ENCODE results near the gene ABCB1.
"Not testable (repeated sequence)": the region's sequence is repeated elsewhere in the genome, so short reads cannot be mapped to it uniquely, and the experiment has no call there.

The ABCB1 gene

DNA sequence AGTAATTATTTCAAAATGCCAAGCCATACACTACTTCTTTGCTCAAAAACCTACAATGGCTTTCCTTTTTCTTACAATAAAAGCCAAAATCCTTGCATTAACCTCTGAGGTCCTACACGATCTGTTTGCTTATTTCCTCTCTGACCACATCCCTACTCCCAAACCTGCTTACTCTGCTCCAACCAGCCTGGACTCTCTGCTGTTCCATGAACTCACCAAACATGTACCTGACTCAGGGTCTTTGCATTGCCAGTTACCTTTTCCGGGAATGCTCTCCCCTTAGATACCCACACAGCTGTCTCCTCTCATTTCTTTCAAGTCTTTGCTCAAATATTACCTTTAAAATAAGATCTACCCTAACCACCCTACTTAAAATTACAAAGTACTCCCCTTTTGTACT is 127.5 kb downstream of the ABCB1 start:
- no peak overlapping the region for H2AFZ ChIP-seq (ENCODE audit: low read depth, low read length)
- no peak overlapping the region for H3K4me3 ChIP-seq (ENCODE audit: low read length)
- TF ChIP-seq, protein P1, sequence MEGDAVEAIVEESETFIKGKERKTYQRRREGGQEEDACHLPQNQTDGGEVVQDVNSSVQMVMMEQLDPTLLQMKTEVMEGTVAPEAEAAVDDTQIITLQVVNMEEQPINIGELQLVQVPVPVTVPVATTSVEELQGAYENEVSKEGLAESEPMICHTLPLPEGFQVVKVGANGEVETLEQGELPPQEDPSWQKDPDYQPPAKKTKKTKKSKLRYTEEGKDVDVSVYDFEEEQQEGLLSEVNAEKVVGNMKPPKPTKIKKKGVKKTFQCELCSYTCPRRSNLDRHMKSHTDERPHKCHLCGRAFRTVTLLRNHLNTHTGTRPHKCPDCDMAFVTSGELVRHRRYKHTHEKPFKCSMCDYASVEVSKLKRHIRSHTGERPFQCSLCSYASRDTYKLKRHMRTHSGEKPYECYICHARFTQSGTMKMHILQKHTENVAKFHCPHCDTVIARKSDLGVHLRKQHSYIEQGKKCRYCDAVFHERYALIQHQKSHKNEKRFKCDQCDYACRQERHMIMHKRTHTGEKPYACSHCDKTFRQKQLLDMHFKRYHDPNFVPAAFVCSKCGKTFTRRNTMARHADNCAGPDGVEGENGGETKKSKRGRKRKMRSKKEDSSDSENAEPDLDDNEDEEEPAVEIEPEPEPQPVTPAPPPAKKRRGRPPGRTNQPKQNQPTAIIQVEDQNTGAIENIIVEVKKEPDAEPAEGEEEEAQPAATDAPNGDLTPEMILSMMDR (IDR thresholded peaks at IDR 0.05; ENCODE audit: low read depth, low read length) = no peak
- no peak for TF ChIP-seq EZH2phosphoT487 (IDR thresholded peaks at IDR 0.05; ENCODE audit: low read depth)
- no peak overlapping the region for H3K27ac ChIP-seq (ENCODE audit: low read length)
- no peaks in the 10 kb centered on the region for H3K79me2 ChIP-seq (ENCODE audit: low read length)
- no peak overlapping the region for H3K4me2 ChIP-seq (ENCODE audit: low read length)
- H3K4me1 ChIP-seq (ENCODE audit: low read length) = peaks cover 29% of the 10 kb centered on the region
- H3K36me3 ChIP-seq (replicated peaks; ENCODE audit: low read depth, low read length) = no peaks in the 10 kb centered on the region
- H3K9me3 ChIP-seq (ENCODE audit: insufficient read depth, low read length) = no peaks in the 10 kb centered on the region
- H3K27me3 ChIP-seq (ENCODE audit: low read depth, low read length) = peaks cover 33% of the 10 kb centered on the region
- no peak overlapping the region for H3K9ac ChIP-seq (ENCODE audit: low read length)
- H4K20me1 ChIP-seq (ENCODE audit: insufficient read depth, low read length) = peaks cover 5% of the 10 kb centered on the region; the same call in 1 of the 2 replicates

DNA sequence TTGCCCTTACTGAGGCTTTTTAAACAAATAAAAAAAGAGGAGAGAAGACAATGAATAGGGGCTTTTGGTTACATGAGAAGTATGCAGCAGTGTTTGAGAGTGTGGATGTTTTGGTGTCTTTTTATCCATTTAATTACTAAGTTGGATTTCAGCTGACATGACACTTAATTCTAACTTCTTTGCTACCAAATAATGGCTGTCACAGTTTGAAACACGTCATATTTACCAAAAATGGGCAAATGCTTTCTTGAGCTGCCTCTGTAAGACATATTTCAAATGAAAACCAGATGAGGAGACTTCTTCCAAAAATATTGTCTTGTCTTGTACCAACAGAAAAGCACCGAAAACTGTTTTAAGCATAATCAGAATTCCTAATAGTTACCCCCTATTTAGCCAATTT is 129.2 kb downstream of the ABCB1 start:
- H3K79me2 ChIP-seq (ENCODE audit: low read length) = no peaks in the 10 kb centered on the region
- H3K4me1 ChIP-seq (ENCODE audit: low read length) = peaks cover 28% of the 10 kb centered on the region
- no peak overlapping the region for H3K9ac ChIP-seq (ENCODE audit: low read length)
- H3K36me3 ChIP-seq (replicated peaks; ENCODE audit: low read depth, low read length) = no peaks in the 10 kb centered on the region
- no peak overlapping the region for H3K4me2 ChIP-seq (ENCODE audit: low read length)
- H3K27me3 ChIP-seq (ENCODE audit: low read depth, low read length) = peaks cover 18% of the 10 kb centered on the region
- TF ChIP-seq, protein P1 (IDR thresholded peaks at IDR 0.05; ENCODE audit: low read depth, low read length) = no peak
- TF ChIP-seq EZH2phosphoT487 (IDR thresholded peaks at IDR 0.05; ENCODE audit: low read depth) = no peak
- no peak overlapping the region for H3K4me3 ChIP-seq (ENCODE audit: low read length)
- no peaks in the 10 kb centered on the region for H3K9me3 ChIP-seq (ENCODE audit: insufficient read depth, low read length)
- no peak overlapping the region for H2AFZ ChIP-seq (ENCODE audit: low read depth, low read length)
- H4K20me1 ChIP-seq (ENCODE audit: insufficient read depth, low read length) = peaks cover 5% of the 10 kb centered on the region; the same call in 1 of the 2 replicates
- H3K27ac ChIP-seq (ENCODE audit: low read length) = no peak overlapping the region

DNA sequence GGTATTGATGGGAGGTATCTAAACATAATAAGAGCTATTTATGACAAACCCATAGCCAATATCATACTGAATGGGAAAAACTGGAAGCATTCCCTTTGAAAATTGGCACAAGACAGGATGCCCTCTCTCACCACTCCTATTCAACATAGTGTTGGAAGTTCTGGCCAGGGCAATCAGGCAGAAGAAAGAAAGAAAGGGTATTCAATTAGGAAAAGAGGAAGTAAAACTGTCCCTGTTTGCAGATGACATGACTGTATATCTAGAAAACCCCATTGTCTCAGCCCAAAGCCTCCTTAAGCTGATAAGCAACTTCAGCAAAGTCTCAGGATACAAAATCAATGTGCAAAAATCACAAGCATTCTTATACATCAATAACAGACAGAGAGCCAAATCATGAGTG is 131.5 kb downstream of the ABCB1 start:
- H3K79me2 ChIP-seq (ENCODE audit: low read length); H3K4me2 ChIP-seq (ENCODE audit: low read length); H3K27ac ChIP-seq (ENCODE audit: low read length); H2AFZ ChIP-seq (ENCODE audit: low read depth, low read length); H3K9me3 ChIP-seq (ENCODE audit: insufficient read depth, low read length); H4K20me1 ChIP-seq (ENCODE audit: insufficient read depth, low read length); H3K36me3 ChIP-seq (replicated peaks; ENCODE audit: low read depth, low read length); H3K4me3 ChIP-seq (ENCODE audit: low read length); H3K9ac ChIP-seq (ENCODE audit: low read length): not testable (repeated sequence)
- H3K27me3 ChIP-seq (ENCODE audit: low read depth, low read length) = peaks cover 11% of the 10 kb centered on the region
- H3K4me1 ChIP-seq (ENCODE audit: low read length) = peaks cover 13% of the 10 kb centered on the region

DNA sequence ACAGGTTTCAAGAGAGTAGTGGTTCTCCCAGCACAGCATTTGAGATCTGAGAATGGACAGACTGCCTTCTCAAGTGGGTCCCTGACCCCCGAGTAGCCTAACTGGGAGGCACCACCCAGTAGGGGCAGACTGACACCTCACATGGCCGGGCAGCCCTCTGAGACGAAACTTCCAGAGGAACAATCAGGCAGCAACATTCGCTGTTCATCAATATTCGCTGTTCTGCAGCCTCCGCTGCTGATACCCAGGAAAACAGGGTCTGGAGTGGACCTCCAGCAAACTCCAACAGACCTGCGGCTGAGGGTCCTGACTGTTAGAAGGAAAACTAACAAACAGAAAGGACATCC is 135.2 kb downstream of the ABCB1 start:
- H3K4me2 ChIP-seq (ENCODE audit: low read length); H3K9me3 ChIP-seq (ENCODE audit: insufficient read depth, low read length); H3K27me3 ChIP-seq (ENCODE audit: low read depth, low read length); H3K27ac ChIP-seq (ENCODE audit: low read length); H4K20me1 ChIP-seq (ENCODE audit: insufficient read depth, low read length); H3K9ac ChIP-seq (ENCODE audit: low read length); H2AFZ ChIP-seq (ENCODE audit: low read depth, low read length); H3K79me2 ChIP-seq (ENCODE audit: low read length); H3K36me3 ChIP-seq (replicated peaks; ENCODE audit: low read depth, low read length); H3K4me1 ChIP-seq (ENCODE audit: low read length); H3K4me3 ChIP-seq (ENCODE audit: low read length): not testable (repeated sequence)

DNA sequence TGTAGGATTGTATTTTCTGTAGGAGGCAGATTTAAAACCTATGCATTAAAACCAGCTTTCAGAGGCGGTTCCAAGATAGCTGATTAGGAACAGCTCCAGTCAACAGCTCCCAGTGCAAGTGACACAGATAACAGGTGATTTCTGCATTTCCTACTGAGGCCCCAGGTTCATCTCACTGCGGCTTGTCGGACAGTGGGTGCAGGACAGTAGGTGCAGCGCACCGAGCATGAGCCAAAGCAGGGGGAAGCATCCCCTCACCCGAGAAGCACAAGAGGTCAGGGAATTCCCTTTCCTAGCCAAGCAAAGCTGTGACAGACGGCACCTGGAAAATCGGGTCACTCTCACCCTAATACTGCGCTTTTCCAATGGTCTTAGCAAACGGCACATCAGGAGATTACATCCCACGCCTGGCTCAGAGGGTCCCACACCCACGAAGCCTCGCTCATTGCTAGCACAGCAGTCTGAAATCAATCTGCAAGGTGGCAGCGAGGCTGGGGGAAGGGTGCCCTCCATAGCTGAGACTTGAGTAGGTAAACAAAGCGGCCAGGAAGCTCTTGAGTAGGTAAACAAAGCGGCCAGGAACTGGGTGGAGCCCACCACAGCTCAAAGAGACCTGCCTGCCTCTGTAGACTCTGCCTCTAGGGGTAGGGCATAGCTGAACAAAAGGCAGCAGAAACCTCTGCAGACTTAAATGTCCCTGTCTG is 135.7 kb downstream of the ABCB1 start:
- not testable (repeated sequence) for H2AFZ ChIP-seq (ENCODE audit: low read depth, low read length); H3K36me3 ChIP-seq (replicated peaks; ENCODE audit: low read depth, low read length); H4K20me1 ChIP-seq (ENCODE audit: insufficient read depth, low read length); H3K9ac ChIP-seq (ENCODE audit: low read length); H3K27ac ChIP-seq (ENCODE audit: low read length); H3K4me3 ChIP-seq (ENCODE audit: low read length); H3K27me3 ChIP-seq (ENCODE audit: low read depth, low read length); H3K4me1 ChIP-seq (ENCODE audit: low read length); H3K79me2 ChIP-seq (ENCODE audit: low read length); H3K4me2 ChIP-seq (ENCODE audit: low read length); H3K9me3 ChIP-seq (ENCODE audit: insufficient read depth, low read length)
